SH-SY5Y (cell line): Measurements from ENCODE around the gene RFTN1.

Experiments used
- GATA2 ChIP-seq: IDR thresholded peaks from 2 replicates; pipeline ENCODE4 v1.6.1; 2011; ENCODE audit warnings: mild to moderate bottlenecking, low read depth, low read length
- GATA3 ChIP-seq: IDR thresholded peaks from 2 replicates; pipeline ENCODE4 v1.6.1; 2011; ENCODE audit warnings: low read depth, mild to moderate bottlenecking, low read length, moderate library complexity

- TF ChIP-seq GATA2 (no peak), GATA3 (no peak)
Measured at GRCh38 chr3:16375891-16376290, 137.6 kb downstream of the RFTN1 start.
